AG09309 (cell line): ENCODE results near the gene PLCG2.

Experiments
- DNase-seq: peaks from one replicate; pipeline ENCODE4 v3.0.0-alpha.2; 2010; ENCODE audit warnings: low read depth
- H3K4me3 ChIP-seq: 2 replicates; pipeline ENCODE4 v1.5.1; 2011; ENCODE audit warnings: mild to moderate bottlenecking, low read depth, low read length, moderate library complexity; ENCODE audit not compliant: control insufficient read depth
- TF ChIP-seq, protein P1 (sequence below): IDR thresholded peaks from 2 replicates; pipeline ENCODE4 v1.5.1; 2011; ENCODE audit warnings: mild to moderate bottlenecking, low read depth, low read length, inconsistent platforms; ENCODE audit not compliant: insufficient read depth, control insufficient read depth; ENCODE audit errors: missing control alignments

Gene PLCG2

DNA sequence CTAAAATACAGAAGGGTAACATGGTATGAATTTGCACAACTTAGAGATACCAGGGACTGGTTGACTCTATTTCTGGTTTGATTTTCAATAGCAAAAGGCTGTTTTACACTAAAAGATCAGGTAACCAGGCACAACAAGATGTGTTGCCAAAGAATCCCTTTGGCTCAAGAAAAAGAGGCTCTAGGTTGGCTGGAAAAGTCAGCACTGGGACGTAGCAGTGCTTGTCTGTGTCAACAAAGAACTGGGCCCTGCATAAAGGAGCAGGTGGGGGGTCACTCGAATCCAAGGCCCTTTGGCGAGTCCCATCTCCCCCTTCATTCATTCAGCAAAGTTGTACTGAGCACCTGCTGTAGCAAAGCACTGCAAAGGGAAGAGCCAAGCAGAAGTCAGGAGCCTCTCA is 213.8 kb downstream of the PLCG2 start:
- DNase-seq, result no peak
- TF ChIP-seq, protein P1, sequence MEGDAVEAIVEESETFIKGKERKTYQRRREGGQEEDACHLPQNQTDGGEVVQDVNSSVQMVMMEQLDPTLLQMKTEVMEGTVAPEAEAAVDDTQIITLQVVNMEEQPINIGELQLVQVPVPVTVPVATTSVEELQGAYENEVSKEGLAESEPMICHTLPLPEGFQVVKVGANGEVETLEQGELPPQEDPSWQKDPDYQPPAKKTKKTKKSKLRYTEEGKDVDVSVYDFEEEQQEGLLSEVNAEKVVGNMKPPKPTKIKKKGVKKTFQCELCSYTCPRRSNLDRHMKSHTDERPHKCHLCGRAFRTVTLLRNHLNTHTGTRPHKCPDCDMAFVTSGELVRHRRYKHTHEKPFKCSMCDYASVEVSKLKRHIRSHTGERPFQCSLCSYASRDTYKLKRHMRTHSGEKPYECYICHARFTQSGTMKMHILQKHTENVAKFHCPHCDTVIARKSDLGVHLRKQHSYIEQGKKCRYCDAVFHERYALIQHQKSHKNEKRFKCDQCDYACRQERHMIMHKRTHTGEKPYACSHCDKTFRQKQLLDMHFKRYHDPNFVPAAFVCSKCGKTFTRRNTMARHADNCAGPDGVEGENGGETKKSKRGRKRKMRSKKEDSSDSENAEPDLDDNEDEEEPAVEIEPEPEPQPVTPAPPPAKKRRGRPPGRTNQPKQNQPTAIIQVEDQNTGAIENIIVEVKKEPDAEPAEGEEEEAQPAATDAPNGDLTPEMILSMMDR, result no peak
- no peak overlapping the region for H3K4me3 ChIP-seq

DNA sequence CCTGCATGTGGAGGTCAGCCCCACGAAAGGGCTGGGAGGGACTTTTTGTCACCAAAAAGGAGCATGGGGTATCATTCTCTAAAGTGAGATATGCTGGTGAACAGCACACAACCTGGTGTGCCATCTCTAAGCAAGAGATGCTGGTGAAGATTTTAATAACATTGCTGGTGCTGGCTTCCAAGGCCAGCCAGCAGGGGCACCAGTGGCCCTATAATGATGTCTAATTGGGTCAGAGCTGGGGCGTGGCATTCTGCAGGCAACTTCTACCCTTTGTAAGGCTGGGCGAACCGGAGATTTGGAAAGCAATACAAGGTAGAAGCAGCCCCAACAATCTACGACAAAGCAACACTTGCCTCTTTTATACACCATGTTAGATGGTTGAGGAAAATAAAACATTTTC is 215.4 kb downstream of the PLCG2 start:
- TF ChIP-seq, protein P1, result no peak
- H3K4me3 ChIP-seq, result no peak overlapping the region
- no peak for DNase-seq

DNA sequence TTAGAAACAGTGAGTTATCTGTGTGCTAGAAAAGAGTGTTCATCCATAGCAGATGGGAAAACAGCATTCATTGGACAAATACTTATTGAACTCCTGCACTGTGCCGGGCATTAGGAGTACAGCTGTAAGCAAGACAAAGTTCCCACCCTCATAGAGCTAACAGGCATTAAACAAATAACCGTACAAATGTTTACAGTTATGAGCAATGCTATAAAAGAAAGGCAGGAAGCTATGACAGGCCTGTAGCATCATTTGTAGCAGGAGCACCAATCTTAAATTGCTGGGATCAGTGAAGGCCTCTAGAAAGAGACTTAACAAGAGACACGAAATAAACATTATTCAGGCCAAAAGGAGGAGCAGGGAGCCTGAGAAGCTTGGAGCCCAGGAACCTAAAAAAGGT is 216.6 kb downstream of the PLCG2 start:
- DNase-seq, result no peak
- H3K4me3 ChIP-seq, result no peak overlapping the region
- TF ChIP-seq, protein P1, result no peak

DNA sequence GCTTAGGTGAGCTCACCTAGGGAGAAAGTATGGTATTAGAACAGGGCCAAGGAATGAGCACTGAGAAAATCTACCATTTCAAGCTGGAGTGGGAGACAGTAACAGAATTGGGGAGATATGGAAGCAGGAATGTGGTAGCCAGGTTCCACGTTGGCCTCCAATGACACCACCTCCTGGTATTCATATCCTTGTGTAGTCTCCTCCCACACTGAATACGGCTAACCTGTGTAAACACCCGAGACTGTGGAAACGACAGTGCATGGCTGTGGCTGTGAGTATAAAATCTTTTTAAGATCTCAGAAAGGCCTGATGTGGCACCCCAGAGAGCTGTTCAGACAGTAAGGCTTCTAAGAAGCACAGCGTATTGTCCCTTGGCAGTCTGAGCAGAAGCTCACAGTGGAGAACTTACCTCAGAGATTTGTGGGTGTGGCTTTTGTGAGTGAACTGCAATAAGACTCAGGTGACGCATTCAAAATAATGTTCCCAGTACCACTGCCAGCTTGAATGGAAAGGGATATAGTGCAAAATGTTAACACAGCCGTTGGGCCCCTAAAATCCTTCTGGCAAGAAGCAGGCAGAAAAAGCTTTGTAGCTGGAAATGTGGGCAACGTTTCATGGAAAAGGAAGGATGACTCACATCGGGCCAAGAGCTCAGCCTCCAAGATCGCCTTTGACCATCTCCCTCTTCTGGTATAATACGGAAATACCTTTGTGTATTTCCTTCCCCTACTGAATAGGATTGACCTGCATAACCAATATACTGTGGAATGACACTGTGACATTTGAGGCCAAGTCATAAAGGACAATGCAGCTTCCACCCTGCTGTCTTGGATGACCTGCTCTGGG is 217.8 kb downstream of the PLCG2 start:
- TF ChIP-seq, protein P1, result peak; percentile 41
- no peak overlapping the region for H3K4me3 ChIP-seq
- peak; percentile 40 for DNase-seq

DNA sequence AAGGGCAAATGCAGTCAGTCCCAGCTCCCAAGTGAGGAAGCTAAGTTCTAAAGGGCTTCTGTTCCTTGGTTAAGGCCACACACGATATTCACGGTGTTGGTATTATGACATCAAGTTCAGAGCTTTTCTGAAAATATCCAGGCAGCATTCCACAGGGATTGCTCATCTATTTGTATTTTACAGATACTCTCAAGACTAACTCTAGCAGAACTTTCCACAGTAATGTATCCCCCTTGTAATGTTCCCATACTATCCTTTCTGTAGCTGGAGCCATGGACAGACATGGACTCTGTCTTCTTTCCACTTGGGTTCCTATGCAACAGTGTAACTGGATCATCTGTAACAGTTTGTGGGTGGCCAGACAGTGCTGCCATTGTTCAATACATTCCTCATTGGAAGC is 218.6 kb downstream of the PLCG2 start:
- peak; percentile 55 for DNase-seq
- H3K4me3 ChIP-seq, result no peak overlapping the region
- TF ChIP-seq, protein P1, result no peak

DNA sequence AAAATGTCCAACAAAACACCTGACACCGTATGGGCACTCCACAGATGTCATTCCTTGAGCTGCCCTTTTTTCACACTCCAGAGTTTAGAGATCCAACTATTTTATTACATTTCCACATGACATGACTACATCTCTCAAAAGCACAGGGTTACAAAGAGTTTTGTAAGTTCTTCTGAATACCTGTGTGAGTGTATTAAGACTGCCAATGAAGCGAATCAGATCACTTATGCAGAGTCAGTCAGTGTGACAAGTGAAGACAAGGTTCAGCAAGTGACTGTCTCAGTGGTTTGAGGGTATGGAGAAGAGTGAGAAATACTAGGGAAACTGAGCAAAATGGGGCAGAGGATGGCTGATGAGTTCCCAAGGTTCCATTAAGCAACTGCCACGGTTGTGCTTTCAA is 223.7 kb downstream of the PLCG2 start:
- TF ChIP-seq, protein P1, result no peak
- H3K4me3 ChIP-seq, result no peak overlapping the region
- DNase-seq, result no peak

DNA sequence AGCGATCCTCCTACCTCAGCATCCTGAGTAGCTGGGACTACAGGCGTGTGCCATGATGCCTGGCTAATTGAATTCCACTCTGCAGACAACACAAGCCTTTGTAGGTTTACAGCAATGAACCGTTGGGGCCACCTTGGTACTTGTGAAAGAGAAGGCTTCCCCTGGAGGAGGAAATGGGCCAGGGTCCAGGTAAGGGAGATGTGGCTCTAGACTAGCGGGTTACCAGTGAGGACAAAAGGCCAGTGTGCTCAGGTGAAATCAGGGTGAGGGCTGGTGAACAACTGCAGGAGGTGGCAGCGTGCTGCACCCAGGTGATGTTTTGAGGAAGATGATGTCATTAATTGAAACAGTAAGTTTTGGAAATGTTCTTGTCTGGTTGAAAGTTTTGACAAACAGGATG is 225.5 kb downstream of the PLCG2 start:
- TF ChIP-seq, protein P1, result no peak
- H3K4me3 ChIP-seq, result no peak overlapping the region
- DNase-seq, result no peak
